GM19397 (cell line): ENCODE data around the gene ALDH18A1.
A peak's percentile ranks its signal among the peaks of the same experiment; 100 is the strongest.
"Not testable (repeated sequence)": the region's sequence is repeated elsewhere in the genome, so short reads cannot be mapped to it uniquely, and the experiment has no call there.

Source experiments
- ATAC-seq: cut with Tn5 transposase; IDR thresholded peaks from one replicate; pipeline ENCODE4 v1.9.1; 2021; ENCODE audit warnings: mild to moderate bottlenecking, moderate library complexity; ENCODE audit not compliant: unreplicated experiment

Gene ALDH18A1

GRCh38 chr10:95656291-95657164 is at the start of gene ALDH18A1:
ALDH18A1 (minus strand) TSS chr10:95656711; CDS start chr10:95653377, 3,334 bp downstream.
- peak; percentile 88 for ATAC-seq

- no peak for ATAC-seq
These were observed 41.9 kb upstream of the ALDH18A1 start for GRCh38 chr10:95698415-95698814.

- ATAC-seq = no peak
These were observed 40.9 kb upstream of the ALDH18A1 start for GRCh38 chr10:95697429-95697828.

- no peak for ATAC-seq
These were observed 38.2 kb upstream of the ALDH18A1 start for GRCh38 chr10:95694665-95695064.

- ATAC-seq = peak; percentile 98
These were observed 37.4 kb upstream of the ALDH18A1 start, which contains the start of gene TCTN3 for GRCh38 chr10:95693668-95694534. TCTN3 (minus strand) TSS chr10:95693927; CDS start chr10:95693899, 28 bp downstream.

- ATAC-seq = peak; percentile 2
These were observed 36.7 kb upstream of the ALDH18A1 start for GRCh38 chr10:95693071-95693667.

GRCh38 chr10:95691281-95691680 is 34.8 kb upstream of the ALDH18A1 start:
- no peak for ATAC-seq

GRCh38 chr10:95688648-95689047 is 32.1 kb upstream of the ALDH18A1 start:
- no peak for ATAC-seq

- no peak for ATAC-seq
These were observed 27.5 kb upstream of the ALDH18A1 start for GRCh38 chr10:95683966-95684365.

GRCh38 chr10:95675403-95676116 is 19.0 kb upstream of the ALDH18A1 start:
- ATAC-seq = no peak

- ATAC-seq = no peak
These were observed 18.1 kb upstream of the ALDH18A1 start for GRCh38 chr10:95674643-95675042.

GRCh38 chr10:95672641-95673040 is 16.1 kb upstream of the ALDH18A1 start:
- ATAC-seq = not testable (repeated sequence)

- ATAC-seq = no peak
These were observed 8.0 kb upstream of the ALDH18A1 start for GRCh38 chr10:95664543-95664942.

- ATAC-seq = no peak
These were observed 7.0 kb upstream of the ALDH18A1 start for GRCh38 chr10:95663496-95663895.

- ATAC-seq = no peak
These were observed 5.3 kb upstream of the ALDH18A1 start for GRCh38 chr10:95661818-95662217.

GRCh38 chr10:95660283-95660682 is 3.8 kb upstream of the ALDH18A1 start:
- no peak for ATAC-seq

GRCh38 chr10:95657250-95657649 is 739 bp upstream of the ALDH18A1 start:
- no peak for ATAC-seq

- ATAC-seq = peak; percentile 5
These were observed 780 bp downstream of the ALDH18A1 start for GRCh38 chr10:95655571-95656290.

GRCh38 chr10:95653895-95654294 is 2.6 kb downstream of the ALDH18A1 start:
- no peak for ATAC-seq
